HepG2 (cell line): ENCODE measurements around the gene SYNJ2. TPM values are rescaled to one million over a fixed set of nuclear protein-coding genes. Genes with fewer than 3 reads are reported as not detected.
A peak's percentile ranks its signal among the peaks of the same experiment; 100 is the strongest.

Experiments
- CBFB ChIP-seq: sonication (generic); formaldehyde crosslinking; IDR thresholded peaks from 2 replicates; pipeline ENCODE4 v1.4.0; 2020; ENCODE audit warnings: missing genetic modification reagents
- HNRNPLL ChIP-seq: fragments of 200-400 bp; formaldehyde crosslinking; IDR thresholded peaks from 2 replicates; pipeline ENCODE4 v1.6.1; 2017; ENCODE audit warnings: mild to moderate bottlenecking, low read depth, low read length; ENCODE audit not compliant: poor library complexity, severe bottlenecking
- RNF2 ChIP-seq: fragments of 450-650 bp; conservative IDR thresholded peaks from 2 replicates; pipeline ENCODE4 v1.6.1; 2016; ENCODE audit warnings: low read depth
- SRSF4 ChIP-seq: fragments of 200-400 bp; formaldehyde crosslinking; IDR thresholded peaks from one replicate; pipeline ENCODE4 v1.6.1; 2018; ENCODE audit warnings: mild to moderate bottlenecking, low read depth, low read length, moderate library complexity; ENCODE audit not compliant: poor library complexity, severe bottlenecking
- ZBTB38 ChIP-seq: sonication (generic); formaldehyde crosslinking; IDR thresholded peaks from 2 replicates; pipeline ENCODE4 v1.5.1; 2020; ENCODE audit warnings: mild to moderate bottlenecking, missing genetic modification reagents
- ZNF230 ChIP-seq: sonication (generic); formaldehyde crosslinking; IDR thresholded peaks from 2 replicates; pipeline ENCODE4 v1.4.0; 2020; ENCODE audit warnings: mild to moderate bottlenecking, missing genetic modification reagents
- ZNF629 ChIP-seq: sonication (generic); formaldehyde crosslinking; conservative IDR thresholded peaks from 2 replicates; pipeline ENCODE4 v1.5.0; 2020; ENCODE audit warnings: missing genetic modification reagents
- ZNF772 ChIP-seq: sonication (generic); formaldehyde crosslinking; IDR thresholded peaks from 2 replicates; pipeline ENCODE4 v1.5.0; 2020; ENCODE audit warnings: mild to moderate bottlenecking, missing genetic modification reagents
- polyA plus RNA-seq, 8 experiments: library from polyadenylated mRNA; depleted of rRNA in 3 of 8; stranded (reverse) in 7 of 8; unstranded in 1 of 8; fragments of >200 nt; fragmentation: Illumina TruSeq in 4 of 8; extraction: Trizol in 4 of 8; gene quantifications; 2 replicates each; pipeline versions ENCODE4 v1.2.1 to v1.2.3, GENCODE V29; 2011 to 2016; ENCODE audit warnings: low read depth in 4 of 8, missing spikeins in 1 of 8, mixed read lengths in 1 of 8; ENCODE audit not compliant: insufficient read depth in 1 of 8
- total RNA-seq, 5 experiments: library from RNA; depleted of rRNA; stranded (reverse); fragments of >200 nt; fragmentation: Illumina TruSeq; extraction: Trizol; gene quantifications; 2 replicates each; pipeline ENCODE4 v1.2.3, GENCODE V29; 2016; ENCODE audit warnings: low read depth in 1 of 5
- TF ChIP-seq, protein P1 (sequence below): sonication (generic); formaldehyde crosslinking; IDR thresholded peaks from 2 replicates; pipeline ENCODE4 v1.9.0; 2021; ENCODE audit warnings: missing genetic modification reagents, borderline replicate concordance
- TF ChIP-seq, protein P2 (sequence below): sonication (generic); formaldehyde crosslinking; IDR thresholded peaks from 2 replicates; pipeline ENCODE4 v1.8.1; 2023; ENCODE audit warnings: mild to moderate bottlenecking, moderate library complexity, missing genetic modification reagents
- TF ChIP-seq, protein P3 (sequence below): sonication (generic); formaldehyde crosslinking; IDR thresholded peaks from 2 replicates; pipeline ENCODE4 v1.4.0; 2020; ENCODE audit warnings: missing genetic modification reagents
- TF ChIP-seq, protein P4 (sequence below): sonication (generic); formaldehyde crosslinking; IDR thresholded peaks from 2 replicates; pipeline ENCODE4 v1.8.1; 2022; ENCODE audit warnings: low read depth, mild to moderate bottlenecking, missing genetic modification reagents
- TF ChIP-seq, protein P5 (sequence below): sonication (generic); formaldehyde crosslinking; conservative IDR thresholded peaks from 2 replicates; pipeline ENCODE4 v1.4.0; 2020; ENCODE audit warnings: missing genetic modification reagents

SYNJ2 gene
- total and polyA plus RNA-seq, 2 of the 13 experiments (the other 11 are each of a cell fraction or from before 2014, with no cell fraction given) = 39.1 to 57.6 TPM

DNA sequence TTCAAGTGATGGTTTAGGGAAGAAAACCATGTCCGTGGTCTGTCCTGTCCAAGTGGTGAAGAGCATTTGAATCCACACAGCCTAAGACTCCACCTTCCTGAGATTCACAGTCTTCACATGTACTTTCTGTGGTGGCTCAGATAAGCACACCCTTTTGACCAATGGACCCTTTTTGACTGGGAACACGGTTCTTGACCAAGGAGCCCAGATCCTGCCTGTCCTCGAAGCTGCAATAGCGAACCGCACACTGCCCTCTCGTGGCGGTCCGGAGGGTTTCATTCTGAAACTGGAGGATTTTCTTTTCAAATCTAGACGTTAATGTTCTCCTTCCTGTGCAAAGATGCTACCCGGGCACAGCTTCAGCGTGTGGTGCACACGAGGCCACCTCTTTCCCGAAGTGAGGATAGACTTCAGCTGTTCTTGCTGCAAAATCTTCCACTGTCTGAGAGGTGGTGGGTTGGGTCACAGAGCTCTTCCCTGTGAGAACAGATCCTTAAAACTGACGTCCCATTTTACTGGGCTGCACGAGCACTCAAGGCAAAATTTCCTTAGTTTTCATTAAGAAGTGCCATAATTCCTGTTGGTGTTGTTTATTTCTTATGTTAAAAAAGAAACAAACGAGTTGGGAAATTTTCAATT is 90.5 kb downstream of the SYNJ2 start (continued):
- 0 out of 2 replicates have a peak, but pooled peaks have one; percentile 39 for TF ChIP-seq ZNF772 (CRISPR knock-in tag)
- TF ChIP-seq, protein P1, sequence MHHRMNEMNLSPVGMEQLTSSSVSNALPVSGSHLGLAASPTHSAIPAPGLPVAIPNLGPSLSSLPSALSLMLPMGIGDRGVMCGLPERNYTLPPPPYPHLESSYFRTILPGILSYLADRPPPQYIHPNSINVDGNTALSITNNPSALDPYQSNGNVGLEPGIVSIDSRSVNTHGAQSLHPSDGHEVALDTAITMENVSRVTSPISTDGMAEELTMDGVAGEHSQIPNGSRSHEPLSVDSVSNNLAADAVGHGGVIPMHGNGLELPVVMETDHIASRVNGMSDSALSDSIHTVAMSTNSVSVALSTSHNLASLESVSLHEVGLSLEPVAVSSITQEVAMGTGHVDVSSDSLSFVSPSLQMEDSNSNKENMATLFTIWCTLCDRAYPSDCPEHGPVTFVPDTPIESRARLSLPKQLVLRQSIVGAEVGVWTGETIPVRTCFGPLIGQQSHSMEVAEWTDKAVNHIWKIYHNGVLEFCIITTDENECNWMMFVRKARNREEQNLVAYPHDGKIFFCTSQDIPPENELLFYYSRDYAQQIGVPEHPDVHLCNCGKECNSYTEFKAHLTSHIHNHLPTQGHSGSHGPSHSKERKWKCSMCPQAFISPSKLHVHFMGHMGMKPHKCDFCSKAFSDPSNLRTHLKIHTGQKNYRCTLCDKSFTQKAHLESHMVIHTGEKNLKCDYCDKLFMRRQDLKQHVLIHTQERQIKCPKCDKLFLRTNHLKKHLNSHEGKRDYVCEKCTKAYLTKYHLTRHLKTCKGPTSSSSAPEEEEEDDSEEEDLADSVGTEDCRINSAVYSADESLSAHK = no peak
- TF ChIP-seq HNRNPLL = no peak
- TF ChIP-seq, protein P2, sequence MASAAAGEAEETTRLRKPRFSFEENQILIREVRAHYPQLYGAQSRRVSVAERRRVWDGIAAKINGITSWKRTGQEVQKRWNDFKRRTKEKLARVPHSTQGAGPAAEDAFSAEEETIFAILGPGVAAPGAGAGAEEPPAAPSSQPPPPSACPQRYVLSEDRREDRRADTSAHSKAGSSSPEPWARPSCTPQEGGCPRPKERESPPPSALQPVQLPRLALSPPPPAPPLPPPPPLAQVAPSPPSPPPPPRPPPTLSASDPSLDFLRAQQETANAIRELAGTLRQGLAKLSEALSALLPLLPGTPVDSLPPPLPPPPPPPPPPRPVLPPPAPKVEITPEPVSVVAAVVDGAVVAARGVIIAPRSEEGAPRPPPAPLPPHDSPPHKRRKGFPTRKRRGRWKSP = peak; percentile 73; the same call in 1 of the 2 replicates
- TF ChIP-seq, protein P3, sequence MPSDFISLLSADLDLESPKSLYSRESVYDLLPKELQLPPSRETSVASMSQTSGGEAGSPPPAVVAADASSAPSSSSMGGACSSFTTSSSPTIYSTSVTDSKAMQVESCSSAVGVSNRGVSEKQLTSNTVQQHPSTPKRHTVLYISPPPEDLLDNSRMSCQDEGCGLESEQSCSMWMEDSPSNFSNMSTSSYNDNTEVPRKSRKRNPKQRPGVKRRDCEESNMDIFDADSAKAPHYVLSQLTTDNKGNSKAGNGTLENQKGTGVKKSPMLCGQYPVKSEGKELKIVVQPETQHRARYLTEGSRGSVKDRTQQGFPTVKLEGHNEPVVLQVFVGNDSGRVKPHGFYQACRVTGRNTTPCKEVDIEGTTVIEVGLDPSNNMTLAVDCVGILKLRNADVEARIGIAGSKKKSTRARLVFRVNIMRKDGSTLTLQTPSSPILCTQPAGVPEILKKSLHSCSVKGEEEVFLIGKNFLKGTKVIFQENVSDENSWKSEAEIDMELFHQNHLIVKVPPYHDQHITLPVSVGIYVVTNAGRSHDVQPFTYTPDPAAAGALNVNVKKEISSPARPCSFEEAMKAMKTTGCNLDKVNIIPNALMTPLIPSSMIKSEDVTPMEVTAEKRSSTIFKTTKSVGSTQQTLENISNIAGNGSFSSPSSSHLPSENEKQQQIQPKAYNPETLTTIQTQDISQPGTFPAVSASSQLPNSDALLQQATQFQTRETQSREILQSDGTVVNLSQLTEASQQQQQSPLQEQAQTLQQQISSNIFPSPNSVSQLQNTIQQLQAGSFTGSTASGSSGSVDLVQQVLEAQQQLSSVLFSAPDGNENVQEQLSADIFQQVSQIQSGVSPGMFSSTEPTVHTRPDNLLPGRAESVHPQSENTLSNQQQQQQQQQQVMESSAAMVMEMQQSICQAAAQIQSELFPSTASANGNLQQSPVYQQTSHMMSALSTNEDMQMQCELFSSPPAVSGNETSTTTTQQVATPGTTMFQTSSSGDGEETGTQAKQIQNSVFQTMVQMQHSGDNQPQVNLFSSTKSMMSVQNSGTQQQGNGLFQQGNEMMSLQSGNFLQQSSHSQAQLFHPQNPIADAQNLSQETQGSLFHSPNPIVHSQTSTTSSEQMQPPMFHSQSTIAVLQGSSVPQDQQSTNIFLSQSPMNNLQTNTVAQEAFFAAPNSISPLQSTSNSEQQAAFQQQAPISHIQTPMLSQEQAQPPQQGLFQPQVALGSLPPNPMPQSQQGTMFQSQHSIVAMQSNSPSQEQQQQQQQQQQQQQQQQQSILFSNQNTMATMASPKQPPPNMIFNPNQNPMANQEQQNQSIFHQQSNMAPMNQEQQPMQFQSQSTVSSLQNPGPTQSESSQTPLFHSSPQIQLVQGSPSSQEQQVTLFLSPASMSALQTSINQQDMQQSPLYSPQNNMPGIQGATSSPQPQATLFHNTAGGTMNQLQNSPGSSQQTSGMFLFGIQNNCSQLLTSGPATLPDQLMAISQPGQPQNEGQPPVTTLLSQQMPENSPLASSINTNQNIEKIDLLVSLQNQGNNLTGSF (CRISPR knock-in tag) = no peak
- TF ChIP-seq CBFB (CRISPR knock-in tag) = 0 out of 2 replicates have a peak, but pooled peaks have one; percentile 51
- TF ChIP-seq, protein P4, sequence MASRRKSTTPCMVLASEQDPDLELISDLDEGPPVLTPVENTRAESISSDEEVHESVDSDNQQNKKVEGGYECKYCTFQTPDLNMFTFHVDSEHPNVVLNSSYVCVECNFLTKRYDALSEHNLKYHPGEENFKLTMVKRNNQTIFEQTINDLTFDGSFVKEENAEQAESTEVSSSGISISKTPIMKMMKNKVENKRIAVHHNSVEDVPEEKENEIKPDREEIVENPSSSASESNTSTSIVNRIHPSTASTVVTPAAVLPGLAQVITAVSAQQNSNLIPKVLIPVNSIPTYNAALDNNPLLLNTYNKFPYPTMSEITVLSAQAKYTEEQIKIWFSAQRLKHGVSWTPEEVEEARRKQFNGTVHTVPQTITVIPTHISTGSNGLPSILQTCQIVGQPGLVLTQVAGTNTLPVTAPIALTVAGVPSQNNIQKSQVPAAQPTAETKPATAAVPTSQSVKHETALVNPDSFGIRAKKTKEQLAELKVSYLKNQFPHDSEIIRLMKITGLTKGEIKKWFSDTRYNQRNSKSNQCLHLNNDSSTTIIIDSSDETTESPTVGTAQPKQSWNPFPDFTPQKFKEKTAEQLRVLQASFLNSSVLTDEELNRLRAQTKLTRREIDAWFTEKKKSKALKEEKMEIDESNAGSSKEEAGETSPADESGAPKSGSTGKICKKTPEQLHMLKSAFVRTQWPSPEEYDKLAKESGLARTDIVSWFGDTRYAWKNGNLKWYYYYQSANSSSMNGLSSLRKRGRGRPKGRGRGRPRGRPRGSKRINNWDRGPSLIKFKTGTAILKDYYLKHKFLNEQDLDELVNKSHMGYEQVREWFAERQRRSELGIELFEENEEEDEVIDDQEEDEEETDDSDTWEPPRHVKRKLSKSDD = no peak
- TF ChIP-seq ZBTB38 = peak; percentile 56
- TF ChIP-seq ZNF230 = no peak; the same call in 1 of the 2 replicates
- TF ChIP-seq RNF2 = no peak
- TF ChIP-seq ZNF629 (CRISPR knock-in tag) = peak; percentile 18; the same call in 1 of the 2 replicates
- TF ChIP-seq SRSF4 = no peak
- TF ChIP-seq, protein P5, sequence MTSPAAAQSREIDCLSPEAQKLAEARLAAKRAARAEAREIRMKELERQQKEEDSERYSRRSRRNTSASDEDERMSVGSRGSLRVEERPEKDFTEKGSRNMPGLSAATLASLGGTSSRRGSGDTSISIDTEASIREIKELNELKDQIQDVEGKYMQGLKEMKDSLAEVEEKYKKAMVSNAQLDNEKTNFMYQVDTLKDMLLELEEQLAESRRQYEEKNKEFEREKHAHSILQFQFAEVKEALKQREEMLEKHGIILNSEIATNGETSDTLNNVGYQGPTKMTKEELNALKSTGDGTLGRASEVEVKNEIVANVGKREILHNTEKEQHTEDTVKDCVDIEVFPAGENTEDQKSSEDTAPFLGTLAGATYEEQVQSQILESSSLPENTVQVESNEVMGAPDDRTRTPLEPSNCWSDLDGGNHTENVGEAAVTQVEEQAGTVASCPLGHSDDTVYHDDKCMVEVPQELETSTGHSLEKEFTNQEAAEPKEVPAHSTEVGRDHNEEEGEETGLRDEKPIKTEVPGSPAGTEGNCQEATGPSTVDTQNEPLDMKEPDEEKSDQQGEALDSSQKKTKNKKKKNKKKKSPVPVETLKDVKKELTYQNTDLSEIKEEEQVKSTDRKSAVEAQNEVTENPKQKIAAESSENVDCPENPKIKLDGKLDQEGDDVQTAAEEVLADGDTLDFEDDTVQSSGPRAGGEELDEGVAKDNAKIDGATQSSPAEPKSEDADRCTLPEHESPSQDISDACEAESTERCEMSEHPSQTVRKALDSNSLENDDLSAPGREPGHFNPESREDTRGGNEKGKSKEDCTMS (CRISPR knock-in tag) = no peak
